Gastrocnemius medialis (tissue), 4 donors: ENCODE results near the gene CCT6A. TPM values are rescaled to one million over a fixed set of nuclear protein-coding genes. Genes with fewer than 3 reads are reported as not detected.
"Not testable (repeated sequence)": the region's sequence is repeated elsewhere in the genome, so short reads cannot be mapped to it uniquely, and the experiment has no call there.

Experiments
- ATAC-seq, 2 donors: fragments of 150-250 bp; one replicate each; pipeline ENCODE4 v1.9.1; 2016
- DNase-seq, 2 donors: peaks; one replicate each; pipeline ENCODE4 v3.0.0-alpha.2; 2019
- H3K27ac ChIP-seq, 4 donors: fragments of 200-600 bp; sonication (generic); 1 replicate in 1 of 4; 2 replicates in 3 of 4; pipeline ENCODE4 v1.5.1; 2016 to 2018; ENCODE audit warnings: mild to moderate bottlenecking in 2 of 4, moderate library complexity in 1 of 4
- H3K27me3 ChIP-seq, 3 donors: fragments of 200-600 bp; sonication (generic) in 2 of 3; 1 replicate in 1 of 3; 2 replicates in 2 of 3; pipeline versions ENCODE4 v1.5.1 to v1.6.0; 2016 to 2019; ENCODE audit warnings: mild to moderate bottlenecking in 1 of 3, moderate library complexity in 1 of 3
- H3K36me3 ChIP-seq, 2 donors: fragments of 200-600 bp; sonication (generic) in 1 of 2; one replicate each; pipeline ENCODE4 v1.5.1; 2017 to 2018
- H3K4me1 ChIP-seq, 2 donors: fragments of 200-600 bp; sonication (generic) in 1 of 2; one replicate each; pipeline ENCODE4 v1.5.1; 2016 to 2017; ENCODE audit warnings: mild to moderate bottlenecking in 2 of 2
- H3K4me3 ChIP-seq, 4 donors: fragments of 200-600 bp; sonication (generic) in 3 of 4; 1 replicate in 1 of 4; 2 replicates in 3 of 4; pipeline ENCODE4 v1.5.1; 2016 to 2019; ENCODE audit warnings: mild to moderate bottlenecking in 2 of 4
- H3K9me3 ChIP-seq, 3 donors: fragments of 200-600 bp; sonication (generic) in 2 of 3; 1 replicate in 1 of 3; 2 replicates in 2 of 3; pipeline ENCODE4 v1.5.1; 2016 to 2019
- POLR2A ChIP-seq, 2 donors: fragments of 450-650 bp; IDR thresholded peaks; one replicate each; pipeline ENCODE4 v1.6.1; 2017; ENCODE audit warnings: antibody characterized with exemption in 2 of 2, mild to moderate bottlenecking in 2 of 2, moderate library complexity in 2 of 2
- in situ Hi-C, 4 donors: fragments of 200-750 bp; cut with MboI; loops; one replicate each; pipeline versions ENCODE4 v1.15.0 to v1.8.0; 2017; ENCODE audit warnings: low sequenced_read_pairs in 4 of 4
- intact Hi-C: fragments of 100-400 bp; cut with DNase I; formaldehyde crosslinking; loops from one replicate; pipeline ENCODE4 v1.15.1; 2023; ENCODE audit warnings: low total_unique reads
- total RNA-seq, 4 donors: library from RNA; depleted of rRNA; stranded (reverse); fragments of >200 nt; gene quantifications; one replicate each; pipeline versions ENCODE4 v1.1.0 to v1.2.3, GENCODE V29; 2016
- TF ChIP-seq, protein P1 (sequence below), 5 experiments: fragments of 450-650 bp in 3 of 5; fragments of 200-600 bp in 2 of 5; sonication (generic) in 2 of 5; IDR thresholded peaks in 4 of 5; conservative IDR thresholded peaks in 1 of 5; 1 replicate in 4 of 5; 2 replicates in 1 of 5; pipeline ENCODE4 v1.5.1; 2016 to 2019; ENCODE audit warnings: antibody characterized with exemption in 5 of 5, mild to moderate bottlenecking in 3 of 5, moderate library complexity in 3 of 5

CCT6A gene
- total RNA-seq, 4 donors from 2014 or later: 95.9 to 158 (median 114) TPM

DNA sequence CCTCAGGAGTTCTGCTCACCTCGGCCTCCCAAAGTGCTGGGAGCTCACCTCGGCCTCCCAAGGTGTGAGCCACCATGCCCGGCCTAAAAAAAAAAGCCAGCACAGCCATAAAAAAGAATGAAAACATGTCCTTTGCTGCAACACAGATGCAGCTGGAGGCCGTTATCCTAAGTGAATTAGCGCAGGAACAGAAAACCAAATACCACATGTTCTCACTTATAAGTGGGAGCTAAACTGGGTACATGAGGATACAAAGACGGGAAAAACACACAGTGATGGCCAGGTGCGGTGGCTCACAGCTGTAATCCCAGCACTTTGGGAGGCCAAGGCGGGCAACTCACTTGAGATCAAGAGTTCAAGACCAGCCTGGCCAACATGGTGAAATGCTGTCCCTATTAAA lies 21.2 kb upstream of the CCT6A start:
- Histone ChIP-seq H3K27me3 (no peaks in the 10 kb centered on the region), H3K9me3 (no peaks in the 10 kb centered on the region), H3K36me3 (no peaks in the 10 kb centered on the region), H3K4me3 (no peak overlapping the region), H3K27ac (no peak overlapping the region), H3K4me1 (peaks cover 0 to 5% of the 10 kb centered on the region in 2 donors)
- in situ Hi-C loops (no loop called here), intact Hi-C loops (no loop called here)
- DNase-seq (no peak), ATAC-seq (no peak)
- TF ChIP-seq, protein P1, sequence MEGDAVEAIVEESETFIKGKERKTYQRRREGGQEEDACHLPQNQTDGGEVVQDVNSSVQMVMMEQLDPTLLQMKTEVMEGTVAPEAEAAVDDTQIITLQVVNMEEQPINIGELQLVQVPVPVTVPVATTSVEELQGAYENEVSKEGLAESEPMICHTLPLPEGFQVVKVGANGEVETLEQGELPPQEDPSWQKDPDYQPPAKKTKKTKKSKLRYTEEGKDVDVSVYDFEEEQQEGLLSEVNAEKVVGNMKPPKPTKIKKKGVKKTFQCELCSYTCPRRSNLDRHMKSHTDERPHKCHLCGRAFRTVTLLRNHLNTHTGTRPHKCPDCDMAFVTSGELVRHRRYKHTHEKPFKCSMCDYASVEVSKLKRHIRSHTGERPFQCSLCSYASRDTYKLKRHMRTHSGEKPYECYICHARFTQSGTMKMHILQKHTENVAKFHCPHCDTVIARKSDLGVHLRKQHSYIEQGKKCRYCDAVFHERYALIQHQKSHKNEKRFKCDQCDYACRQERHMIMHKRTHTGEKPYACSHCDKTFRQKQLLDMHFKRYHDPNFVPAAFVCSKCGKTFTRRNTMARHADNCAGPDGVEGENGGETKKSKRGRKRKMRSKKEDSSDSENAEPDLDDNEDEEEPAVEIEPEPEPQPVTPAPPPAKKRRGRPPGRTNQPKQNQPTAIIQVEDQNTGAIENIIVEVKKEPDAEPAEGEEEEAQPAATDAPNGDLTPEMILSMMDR (IDR thresholded peaks at IDR 0.05 in 4 of 5, conservative IDR thresholded peaks at IDR 0.05 in 1 of 5): no peak
- TF ChIP-seq POLR2A (IDR thresholded peaks at IDR 0.05): no peak

DNA sequence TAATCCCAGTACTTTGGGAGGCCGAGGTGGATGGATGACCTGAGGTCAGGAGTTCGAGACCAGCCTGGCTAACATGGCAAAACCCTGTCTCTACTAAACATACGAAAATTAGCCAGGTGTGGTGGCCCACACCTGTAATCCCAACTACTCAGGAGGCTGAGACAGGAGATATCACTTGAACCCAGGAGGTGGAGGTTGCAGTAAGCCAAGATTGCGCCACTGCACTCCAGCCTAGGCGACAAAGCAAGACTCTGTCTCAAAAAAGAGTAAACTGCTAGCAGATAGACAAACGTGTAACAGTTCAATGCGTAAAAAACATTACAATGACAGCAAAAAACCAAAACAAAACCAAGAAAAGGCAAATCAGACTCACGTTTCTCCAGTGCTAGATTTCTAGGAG lies 20.0 kb upstream of the CCT6A start:
- H3K36me3 ChIP-seq, DNase-seq, in situ Hi-C loops, intact Hi-C loops, H3K27me3 ChIP-seq, ATAC-seq, H3K27ac ChIP-seq, H3K9me3 ChIP-seq, H3K4me1 ChIP-seq, H3K4me3 ChIP-seq: not testable (repeated sequence)

- in situ Hi-C loops, H3K27ac ChIP-seq, H3K4me3 ChIP-seq, ATAC-seq, DNase-seq, intact Hi-C loops, H3K36me3 ChIP-seq, H3K27me3 ChIP-seq, H3K9me3 ChIP-seq, H3K4me1 ChIP-seq: not testable (repeated sequence)
Measured at GRCh38 chr7:56032578-56032977, 19.0 kb upstream of the CCT6A start.

- H3K27ac ChIP-seq: peak overlapping the region in 2 of 4 donors; percentile 10 to 34
- no peaks in the 10 kb centered on the region for H3K27me3 ChIP-seq
- H3K9me3 ChIP-seq: no peaks in the 10 kb centered on the region
- TF ChIP-seq, protein P1 (IDR thresholded peaks at IDR 0.05 in 4 of 5, conservative IDR thresholded peaks at IDR 0.05 in 1 of 5): peak in 3 of 5 experiments; percentile 14 to 48 (median 19)
- no peak for TF ChIP-seq POLR2A (IDR thresholded peaks at IDR 0.05)
- in situ Hi-C loops (no loop called here), intact Hi-C loops (no loop called here)
- DNase-seq (peak; percentile 12 to 23), ATAC-seq (peak; percentile 65 to 91)
- H3K36me3 ChIP-seq: no peaks in the 10 kb centered on the region
- H3K4me3 ChIP-seq: peak overlapping the region; percentile 57 to 74 (median 68)
- peaks cover 0 to 5% of the 10 kb centered on the region in 2 donors for H3K4me1 ChIP-seq
Measured at GRCh38 chr7:56033671-56034432, 17.7 kb upstream of the CCT6A start.

DNA sequence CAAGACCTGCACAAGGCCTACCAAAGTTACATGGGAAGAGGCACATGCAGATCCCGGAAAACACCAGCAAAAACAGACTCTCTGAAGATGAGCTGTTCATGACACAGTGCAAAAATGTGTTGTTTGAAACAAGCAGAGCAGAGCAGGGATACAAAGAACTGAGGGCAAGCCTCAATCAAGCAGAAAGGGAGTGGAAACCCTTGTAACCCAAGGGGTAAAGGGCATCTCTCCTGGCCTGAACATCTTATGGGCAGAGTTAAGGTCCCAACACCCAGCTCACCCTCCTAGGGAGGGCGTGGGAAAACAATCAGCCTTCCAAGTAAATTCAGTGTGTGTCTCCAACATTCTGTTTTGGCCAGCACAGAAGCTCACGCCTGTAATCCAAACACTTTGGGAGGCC lies 10.8 kb upstream of the CCT6A start:
- in situ Hi-C loops (no loop called here), intact Hi-C loops (no loop called here)
- ATAC-seq: no peak
- Histone ChIP-seq H3K27ac (no peak overlapping the region), H3K36me3 (peaks cover 0 to 5% of the 10 kb centered on the region in 2 donors), H3K4me1 (no peaks in the 10 kb centered on the region), H3K9me3 (no peaks in the 10 kb centered on the region), H3K4me3 (no peak overlapping the region), H3K27me3 (no peaks in the 10 kb centered on the region)
- DNase-seq: no peak
- TF ChIP-seq, protein P1 (IDR thresholded peaks at IDR 0.05 in 4 of 5, conservative IDR thresholded peaks at IDR 0.05 in 1 of 5): no peak
- TF ChIP-seq POLR2A (IDR thresholded peaks at IDR 0.05): no peak

- in situ Hi-C loops, intact Hi-C loops, H3K27me3 ChIP-seq, ATAC-seq, H3K4me3 ChIP-seq, H3K36me3 ChIP-seq, H3K27ac ChIP-seq, DNase-seq, H3K9me3 ChIP-seq: not testable (repeated sequence)
- H3K4me1 ChIP-seq: peaks cover 7 to 11% of the 10 kb centered on the region in 2 donors
Measured at GRCh38 chr7:56045758-56046157, 5.8 kb upstream of the CCT6A start.
